H1 (cell line): ENCODE results near the gene SCAMP2. TPM values are rescaled to one million over a fixed set of nuclear protein-coding genes. Genes with fewer than 3 reads are reported as not detected.

Experiments used
- CTCF ChIA-PET: fragments of 300-600 bp; sonication (Branson Sonifier 250); formaldehyde crosslinking; loops from one replicate; lab custom pipeline; 2021; ENCODE audit not compliant: partially characterized antibody; lab: Charles Lee
- POLR2A ChIA-PET: fragments of 300-600 bp; sonication (Branson Sonifier 250); formaldehyde crosslinking; loops from one replicate; lab custom pipeline; 2021; ENCODE audit warnings: inconsistent platforms; ENCODE audit not compliant: partially characterized antibody; lab: Charles Lee
- DNase-seq, 2 experiments: peaks; one replicate each; pipeline versions ENCODE4 v3.0.0 to v3.0.0-alpha.2; 2010 to 2022; ENCODE audit warnings: low spot score in 2 of 2, low read depth in 1 of 2, mixed read lengths in 1 of 2
- FAIRE-seq: peaks from 2 replicates; lab custom pipeline; 2011; peaks lifted over from hg19 to GRCh38; lab: Jason Lieb, UNC
- H2AFZ ChIP-seq: 2 replicates; pipeline ENCODE4 v1.8.1; 2012; ENCODE audit warnings: low read length, inconsistent platforms
- H2AK5ac ChIP-seq: 2 replicates; pipeline ENCODE4 v1.6.1; 2013; ENCODE audit warnings: low read depth, low read length
- H2BK120ac ChIP-seq: replicated peaks from 2 replicates; pipeline ENCODE3; 2013; ENCODE audit warnings: low read depth, low read length, inconsistent platforms
- H2BK12ac ChIP-seq: 2 replicates; pipeline ENCODE4 v1.6.1; 2013; ENCODE audit warnings: low read depth, low read length
- H2BK15ac ChIP-seq: 2 replicates; pipeline ENCODE4 v1.6.1; 2013; ENCODE audit warnings: low read length
- H2BK20ac ChIP-seq: 2 replicates; pipeline ENCODE4 v1.6.1; 2013; ENCODE audit warnings: low read length
- H2BK5ac ChIP-seq: 2 replicates; pipeline ENCODE4 v1.6.1; 2013; ENCODE audit warnings: low read depth, low read length
- H3K14ac ChIP-seq: 2 replicates; pipeline ENCODE4 v1.6.1; 2013; ENCODE audit warnings: inconsistent platforms; ENCODE audit not compliant: insufficient read length
- H3K18ac ChIP-seq: 2 replicates; pipeline ENCODE4 v1.6.1; 2013; ENCODE audit warnings: low read length; ENCODE audit errors: extremely low read depth
- H3K23ac ChIP-seq: 2 replicates; pipeline ENCODE4 v1.6.1; 2013; ENCODE audit warnings: inconsistent platforms; ENCODE audit not compliant: insufficient read length
- H3K23me2 ChIP-seq: 2 replicates; pipeline ENCODE4 v1.6.1; 2013; ENCODE audit warnings: low read depth, low read length
- H3K27ac ChIP-seq: 2 replicates; pipeline ENCODE4 v1.6.1; 2011; ENCODE audit warnings: low read depth, low read length, inconsistent platforms
- H3K27me3 ChIP-seq, 4 experiments: replicated peaks in 1 of 4; 1 replicate in 1 of 4; 2 replicates in 3 of 4; pipeline versions ENCODE4 v1.6.1 to v1.8.1; 2011 to 2013; ENCODE audit warnings: low read length in 3 of 4, mild to moderate bottlenecking in 3 of 4, inconsistent platforms in 2 of 4, mixed read lengths in 2 of 4, moderate library complexity in 1 of 4; ENCODE audit not compliant: control insufficient read depth in 3 of 4, insufficient read depth in 3 of 4; ENCODE audit errors: extremely low read depth in 1 of 4
- H3K36me3 ChIP-seq, 4 experiments: 2 replicates each; pipeline versions ENCODE4 v1.6.1 to v1.8.1; 2011 to 2013; ENCODE audit warnings: mild to moderate bottlenecking in 4 of 4, low read length in 3 of 4, moderate library complexity in 2 of 4, control low read depth in 1 of 4, inconsistent platforms in 1 of 4; ENCODE audit not compliant: insufficient read depth in 4 of 4, control insufficient read depth in 2 of 4
- H3K4ac ChIP-seq: replicated peaks from 2 replicates; pipeline ENCODE3; 2013; ENCODE audit warnings: low read length, low read depth, mixed read lengths, inconsistent platforms; ENCODE audit not compliant: insufficient read length
- H3K4me1 ChIP-seq, 4 experiments: replicated peaks in 1 of 4; 1 replicate in 1 of 4; 2 replicates in 3 of 4; pipeline versions ENCODE4 v1.6.1 to v1.8.1; 2011 to 2013; ENCODE audit warnings: low read length in 3 of 4, inconsistent platforms in 2 of 4, mixed read lengths in 1 of 4; ENCODE audit not compliant: insufficient read depth in 4 of 4, control insufficient read depth in 3 of 4
- H3K4me2 ChIP-seq, 2 experiments: 2 replicates each; pipeline versions ENCODE4 v1.6.1 to v1.8.1; 2011 to 2013; ENCODE audit warnings: low read depth in 2 of 2, low read length in 2 of 2, control low read depth in 1 of 2, inconsistent platforms in 1 of 2, mild to moderate bottlenecking in 1 of 2; ENCODE audit not compliant: insufficient read depth in 1 of 2
- H3K4me3 ChIP-seq, 4 experiments: fragments of 200-600, 300-600 bp in 1 of 4; sonication (generic), shearing (Covaris generic), sonication (Bioruptor Twin) in 1 of 4; 2 replicates each; pipeline versions ENCODE4 v1.5.1 to v1.8.1; 2011 to 2016; ENCODE audit warnings: low read length in 4 of 4, low read depth in 3 of 4, control low read depth in 2 of 4, inconsistent platforms in 2 of 4, mild to moderate bottlenecking in 2 of 4, mixed read lengths in 1 of 4, moderate library complexity in 1 of 4; ENCODE audit not compliant: insufficient read depth in 2 of 4; ENCODE audit errors: extremely low read depth in 1 of 4
- H3K56ac ChIP-seq: replicated peaks from 2 replicates; pipeline ENCODE3; 2013; ENCODE audit warnings: low read depth, mild to moderate bottlenecking, mixed read lengths, low read length, inconsistent platforms; ENCODE audit not compliant: insufficient read length
- H3K79me1 ChIP-seq: 2 replicates; pipeline ENCODE4 v1.6.1; 2013; ENCODE audit warnings: low read depth, low read length, control low read depth
- H3K79me2 ChIP-seq, 2 experiments: 2 replicates each; pipeline versions ENCODE4 v1.6.1 to v1.8.1; 2012 to 2013; ENCODE audit warnings: low read length in 2 of 2, mild to moderate bottlenecking in 2 of 2, inconsistent platforms in 1 of 2; ENCODE audit not compliant: insufficient read depth in 2 of 2, control insufficient read depth in 1 of 2
- H3K9ac ChIP-seq, 4 experiments: replicated peaks in 1 of 4; 1 replicate in 1 of 4; 2 replicates in 3 of 4; pipeline versions ENCODE4 v1.6.1 to v1.8.1; 2011 to 2013; ENCODE audit warnings: low read depth in 3 of 4, low read length in 3 of 4, control low read depth in 2 of 4, mild to moderate bottlenecking in 2 of 4, moderate library complexity in 2 of 4, inconsistent platforms in 1 of 4; ENCODE audit errors: extremely low read depth in 1 of 4
- H3K9me3 ChIP-seq, 2 experiments: 2 replicates each; pipeline versions ENCODE4 v1.6.1 to v1.8.1; 2012 to 2013; ENCODE audit warnings: mild to moderate bottlenecking in 2 of 2, moderate library complexity in 2 of 2, control low read depth in 1 of 2, inconsistent platforms in 1 of 2, low read depth in 1 of 2, low read length in 1 of 2, mixed read lengths in 1 of 2; ENCODE audit not compliant: insufficient read depth in 2 of 2
- H4K20me1 ChIP-seq, 2 experiments: replicated peaks in 1 of 2; 2 replicates each; pipeline versions ENCODE3 to v1.8.1; 2011 to 2013; ENCODE audit warnings: inconsistent platforms in 2 of 2, low read length in 2 of 2, mild to moderate bottlenecking in 1 of 2; ENCODE audit not compliant: insufficient read depth in 2 of 2, control insufficient read depth in 1 of 2
- H4K5ac ChIP-seq: 2 replicates; pipeline ENCODE4 v1.6.1; 2013; ENCODE audit warnings: low read length, low read depth, mixed read lengths, inconsistent platforms; ENCODE audit not compliant: insufficient read length
- H4K8ac ChIP-seq: 2 replicates; pipeline ENCODE4 v1.8.0; 2013; ENCODE audit warnings: mild to moderate bottlenecking, moderate library complexity, low read length, inconsistent platforms; ENCODE audit not compliant: insufficient read depth; ENCODE audit errors: extremely low read depth
- H4K91ac ChIP-seq: replicated peaks from 2 replicates; pipeline ENCODE3; 2013; ENCODE audit warnings: low read length, mixed read lengths, inconsistent platforms; ENCODE audit not compliant: insufficient read length
- GABPA ChIP-seq: IDR thresholded peaks from 2 replicates; pipeline ENCODE4 v1.6.1; 2011; ENCODE audit warnings: mild to moderate bottlenecking, low read length, moderate library complexity, borderline replicate concordance; ENCODE audit not compliant: insufficient read depth
- HDAC6 ChIP-seq: IDR thresholded peaks from one replicate; pipeline ENCODE4 v1.7.1; 2012; ENCODE audit warnings: low read depth, mild to moderate bottlenecking, inconsistent platforms, low read length, moderate library complexity
- POLR2A ChIP-seq, 2 experiments: IDR thresholded peaks; 1 replicate in 1 of 2; 2 replicates in 1 of 2; pipeline ENCODE4 v1.6.1; 2011; ENCODE audit warnings: low read depth in 2 of 2, low read length in 2 of 2, mild to moderate bottlenecking in 2 of 2; ENCODE audit errors: control extremely low read depth in 1 of 2
- SRF ChIP-seq: IDR thresholded peaks from 2 replicates; pipeline ENCODE4 v1.6.1; 2011; ENCODE audit warnings: mild to moderate bottlenecking, low read depth, low read length, moderate library complexity
- TAF1 ChIP-seq: IDR thresholded peaks from 2 replicates; pipeline ENCODE4 v1.6.1; 2011; ENCODE audit warnings: mild to moderate bottlenecking, low read depth, low read length
- WGBS, 2 experiments: shearing (Covaris generic) in 1 of 2; methylation state at CpG; one replicate each; pipeline versions ENCODE4 v1.1.6 to v1.1.7; 2013 to 2015; ENCODE audit warnings: low lambda C conversion rate in 2 of 2, mixed read lengths in 2 of 2, inconsistent platforms in 1 of 2, low coverage in 1 of 2, missing lambda C conversion rate in 1 of 2; ENCODE audit not compliant: insufficient replicate concordance in 2 of 2, insufficient coverage in 1 of 2, insufficient read length in 1 of 2; ENCODE audit errors: extremely low coverage in 1 of 2, missing lambda C conversion rate in 1 of 2; 5-methylcytosine and 5-hydroxymethylcytosine counted together
- polyA plus RNA-seq, 7 experiments: library from polyadenylated mRNA; depleted of rRNA in 3 of 7; stranded (reverse) in 5 of 7; unstranded in 2 of 7; fragments of >200 nt in 5 of 7; fragments of 200-250 nt in 2 of 7; gene quantifications; 1 replicate in 5 of 7; 2 replicates in 1 of 7; 4 replicates in 1 of 7; pipeline versions ENCODE4 v1.2.1 to v1.2.3, GENCODE V29; 2011 to 2013; ENCODE audit warnings: missing spikeins in 2 of 7, mixed read lengths in 2 of 7
- total RNA-seq: library from RNA; stranded (reverse); fragmentation: NEBNext Ultra II Directional; extraction: Animal tissue kit (Norgen Biotek cat#: 25700); gene quantifications from 2 replicates; pipeline ENCODE4 v1.2.1, GENCODE V29; 2021

The SCAMP2 gene
- total and polyA plus RNA-seq, 2 of the 8 experiments (the other 6 are each of a cell fraction or from before 2014, with no cell fraction given) = 41.7 to 131 TPM

GRCh38 chr15:74857671-74858368, 15.3 kb downstream of the SCAMP2 start:
- H3K4me2 ChIP-seq = no peak overlapping the region
- POLR2A ChIA-PET = interaction anchor here (1.0 to 2.3 kb wide), 3 partner anchors 12 to 49 kb away, joined by 3 to 6 read pairs (median 4); partner anchors contain the start of genes FAM219B and ULK3
- H3K79me2 ChIP-seq = peaks cover 0 to 4% of the 10 kb centered on the region in 2 experiments; a peak in 1 of 4 replicates

More at GRCh38 chr15:74857671-74858368, 15.3 kb downstream of the SCAMP2 start:
- H4K5ac ChIP-seq = no peak overlapping the region
- H3K4ac ChIP-seq = no peak overlapping the region
- H3K4me1 ChIP-seq = peaks cover 0 to 1% (median 0%) of the 10 kb centered on the region in 4 experiments; a peak in 1 of 7 replicates
- H2BK12ac ChIP-seq = no peak overlapping the region
- H3K4me3 ChIP-seq = no peak overlapping the region
- H3K27ac ChIP-seq = no peak overlapping the region
- H3K14ac ChIP-seq = no peak overlapping the region
- no peak overlapping the region for H2BK15ac ChIP-seq
- no peak overlapping the region for H4K91ac ChIP-seq
- no peak overlapping the region for H2BK20ac ChIP-seq
- H3K23me2 ChIP-seq = no peaks in the 10 kb centered on the region
- no peak overlapping the region for H2AK5ac ChIP-seq
- H2BK120ac ChIP-seq = no peak overlapping the region
- no peaks in the 10 kb centered on the region for H3K9me3 ChIP-seq
- H2AFZ ChIP-seq = no peak overlapping the region
- H3K56ac ChIP-seq = no peak overlapping the region
- peaks cover 2 to 9% (median 5%) of the 10 kb centered on the region in 4 experiments; a peak in 5 of 8 replicates for H3K36me3 ChIP-seq
- no peak for DNase-seq
- no peak overlapping the region for H4K8ac ChIP-seq
- CTCF ChIA-PET = interaction anchor here (0.9 to 4.5 kb wide), 10 partner anchors 8 to 87 kb away, joined by 3 to 21 read pairs (median 4); no protein-coding TSS in a partner anchor
- H4K20me1 ChIP-seq = peaks cover 0 to 7% of the 10 kb centered on the region in 2 experiments
- no peak for FAIRE-seq
- H3K9ac ChIP-seq = no peak overlapping the region
- no peak overlapping the region for H3K18ac ChIP-seq
- H3K79me1 ChIP-seq = peaks cover 6% of the 10 kb centered on the region
- TF ChIP-seq POLR2A (IDR thresholded peaks at IDR 0.05; ENCODE audit: control extremely low read depth in 1 of 2, low read depth in 2 of 2, low read length in 2 of 2) = no peak
- no peak for TF ChIP-seq GABPA
- TF ChIP-seq HDAC6 = no peak
- no peak for TF ChIP-seq TAF1
- TF ChIP-seq SRF = no peak
- no peaks in the 10 kb centered on the region for H3K27me3 ChIP-seq
- no peak overlapping the region for H2BK5ac ChIP-seq
- H3K23ac ChIP-seq = no peak overlapping the region
- 86% methylated on average over 9 of the region's 9 CpGs; no CpG with 5 or more reads in 1 of the 2 experiments for WGBS, 2 experiments
